ENCODE data around the gene ASCL2. TPM values are rescaled to one million over a fixed set of nuclear protein-coding genes. Genes with fewer than 3 reads are reported as not detected.

ASCL2 gene
- total and polyA plus RNA-seq, 2 donors (not counting 3 experiments of a cell fraction or from before 2014, with no cell fraction given) = not detected

GRCh38 chr11:2289350-2289749 lies 19.0 kb upstream of the ASCL2 start:
- TF ChIP-seq POLR2AphosphoS5 (IDR thresholded peaks at IDR 0.05; ENCODE audit: insufficient read depth, low read depth, low read length) = no peak
- Histone ChIP-seq H3K9ac (replicated peaks; ENCODE audit: extremely low read depth, insufficient read depth, low read length) (no peak overlapping the region), H2AFZ (ENCODE audit: low read depth, low read length) (no peak overlapping the region), H3K79me2 (ENCODE audit: control insufficient read depth, insufficient read depth, low read length) (no peaks in the 10 kb centered on the region), H3K27ac (ENCODE audit: insufficient read depth, low read depth, low read length) (no peak overlapping the region), H3K4me2 (ENCODE audit: insufficient read depth, low read length) (no peak overlapping the region), H3K36me3 (ENCODE audit: control insufficient read depth in 2 of 2, extremely low read depth in 1 of 2, insufficient read depth in 2 of 2, low read length in 2 of 2) (no peaks in the 10 kb centered on the region), H3K4me3 (replicated peaks in 1 of 3; ENCODE audit: insufficient read depth in 1 of 3, low read depth in 1 of 3, low read length in 3 of 3) (no peak overlapping the region), H3K9me3 (replicated peaks; ENCODE audit: control insufficient read depth, insufficient read depth, low read length) (no peaks in the 10 kb centered on the region), H3K4me1 (ENCODE audit: control insufficient read depth, extremely low read depth, insufficient read depth, low read length) (no peaks in the 10 kb centered on the region), H3K27me3 (ENCODE audit: control insufficient read depth in 2 of 2, insufficient read depth in 2 of 2, low read length in 2 of 2) (peaks cover 0 to 4% of the 10 kb centered on the region in 2 experiments), H3K9me1 (replicated peaks; ENCODE audit: control insufficient read depth, extremely low read depth, insufficient read depth, low read length) (no peaks in the 10 kb centered on the region), H4K20me1 (replicated peaks; ENCODE audit: control insufficient read depth, extremely low read depth, insufficient read depth, low read length) (no peaks in the 10 kb centered on the region)
- DNase-seq (ENCODE audit: low read depth, low spot score) (no peak), FAIRE-seq (no peak)
- POLR2A ChIA-PET = no interaction called here
- no TSS peak for BruUV-seq (replicated peaks)
- intact Hi-C loops (cut with micrococcal nuclease) (no loop called here), dilution Hi-C loops (cut with MboI; ENCODE audit: extremely low pct_ligation_motif_present, low sequenced_read_pairs) (no loop called here)
- CTCF ChIA-PET = interaction anchor here (1.7 kb wide), 1 partner anchor 16 kb away, joined by 5 read pairs; no protein-coding TSS in a partner anchor

- CTCF ChIA-PET = no interaction called here
- peaks cover 4 to 9% of the 10 kb centered on the region in 2 experiments for H3K27me3 ChIP-seq (ENCODE audit: control insufficient read depth in 2 of 2, insufficient read depth in 2 of 2, low read length in 2 of 2)
- intact Hi-C loops (cut with micrococcal nuclease) = no loop called here
Measured at GRCh38 chr11:2287091-2287490, 16.7 kb upstream of the ASCL2 start.

More at GRCh38 chr11:2287091-2287490, 16.7 kb upstream of the ASCL2 start:
- H3K36me3 ChIP-seq (ENCODE audit: control insufficient read depth in 2 of 2, extremely low read depth in 1 of 2, insufficient read depth in 2 of 2, low read length in 2 of 2) = no peaks in the 10 kb centered on the region
- H2AFZ ChIP-seq (ENCODE audit: low read depth, low read length) = no peak overlapping the region
- no peak overlapping the region for H3K9ac ChIP-seq (replicated peaks; ENCODE audit: extremely low read depth, insufficient read depth, low read length)
- H3K4me3 ChIP-seq (replicated peaks in 1 of 3; ENCODE audit: insufficient read depth in 1 of 3, low read depth in 1 of 3, low read length in 3 of 3) = no peak overlapping the region
- H3K79me2 ChIP-seq (ENCODE audit: control insufficient read depth, insufficient read depth, low read length) = no peaks in the 10 kb centered on the region
- H3K4me2 ChIP-seq (ENCODE audit: insufficient read depth, low read length) = no peak overlapping the region
- H3K27ac ChIP-seq (ENCODE audit: insufficient read depth, low read depth, low read length) = no peak overlapping the region
- DNase-seq (ENCODE audit: low read depth, low spot score) (no peak), FAIRE-seq (no peak)
- POLR2A ChIA-PET = no interaction called here
- no peaks in the 10 kb centered on the region for H4K20me1 ChIP-seq (replicated peaks; ENCODE audit: control insufficient read depth, extremely low read depth, insufficient read depth, low read length)
- dilution Hi-C loops (cut with MboI; ENCODE audit: extremely low pct_ligation_motif_present, low sequenced_read_pairs) = no loop called here
- no TSS peak for BruUV-seq (replicated peaks)
- no peaks in the 10 kb centered on the region for H3K4me1 ChIP-seq (ENCODE audit: control insufficient read depth, extremely low read depth, insufficient read depth, low read length)
- H3K9me1 ChIP-seq (replicated peaks; ENCODE audit: control insufficient read depth, extremely low read depth, insufficient read depth, low read length) = no peaks in the 10 kb centered on the region
- no peak for TF ChIP-seq POLR2AphosphoS5 (IDR thresholded peaks at IDR 0.05; ENCODE audit: insufficient read depth, low read depth, low read length)
- no peak for TF ChIP-seq GATA2 (IDR thresholded peaks at IDR 0.05; ENCODE audit: insufficient read depth, insufficient read length, low read depth, low read length)
- TF ChIP-seq CTCF (IDR thresholded peaks at IDR 0.05; ENCODE audit: extremely low read depth in 1 of 2, insufficient read depth in 1 of 2, low read depth in 1 of 2, low read length in 2 of 2) = no peak
- no peak for TF ChIP-seq POLR2A (IDR thresholded peaks at IDR 0.05; ENCODE audit: low read depth, low read length)
- TF ChIP-seq MAX (IDR thresholded peaks at IDR 0.05; ENCODE audit: insufficient read depth, insufficient read length) = no peak
- TF ChIP-seq FOS (IDR thresholded peaks at IDR 0.05; ENCODE audit: borderline replicate concordance, insufficient read depth, low read length) = no peak
- no peak for TF ChIP-seq MYC (IDR thresholded peaks at IDR 0.05; ENCODE audit: low read depth, low read length)
- no peak for TF ChIP-seq JUN (IDR thresholded peaks at IDR 0.05; ENCODE audit: borderline replicate concordance, insufficient read depth, insufficient read length, low read depth)
- no peak for TF ChIP-seq EZH2 (IDR thresholded peaks at IDR 0.05; ENCODE audit: borderline replicate concordance, low read depth, low read length, severe bottlenecking)
- no peaks in the 10 kb centered on the region for H3K9me3 ChIP-seq (replicated peaks; ENCODE audit: control insufficient read depth, insufficient read depth, low read length)

Measured in endothelial cell of umbilical vein (primary cell).